Ectodermal cell (in vitro differentiated cells): ENCODE results near the gene MUC5B.

Experiments
- H3K27ac ChIP-seq: 2 replicates; pipeline ENCODE4 v1.7.0; 2013; ENCODE audit warnings: mild to moderate bottlenecking, low read depth, low read length; ENCODE audit not compliant: insufficient read depth, poor library complexity, severe bottlenecking
- H3K27me3 ChIP-seq: 2 replicates; pipeline ENCODE4 v1.7.0; 2013; ENCODE audit warnings: mild to moderate bottlenecking, low read length; ENCODE audit not compliant: insufficient read depth, control insufficient read depth, poor library complexity, severe bottlenecking
- H3K36me3 ChIP-seq: one replicate; pipeline ENCODE4 v1.7.0; 2013; ENCODE audit warnings: low read length; ENCODE audit not compliant: control insufficient read depth, insufficient read depth
- H3K4me1 ChIP-seq: one replicate; pipeline ENCODE4 v1.7.0; 2013; ENCODE audit warnings: low read length; ENCODE audit not compliant: control insufficient read depth, insufficient read depth
- H3K4me3 ChIP-seq: 2 replicates; pipeline ENCODE4 v1.7.0; 2013; ENCODE audit warnings: low read depth, low read length, control low read depth; ENCODE audit not compliant: insufficient read depth
- H3K9me3 ChIP-seq: 2 replicates; pipeline ENCODE4 v1.7.0; 2013; ENCODE audit warnings: mild to moderate bottlenecking, low read length, moderate library complexity; ENCODE audit not compliant: control insufficient read depth
- WGBS, 2 experiments: methylation state at CpG; one replicate each; pipeline ENCODE4 v1.1.7; 2013; ENCODE audit warnings: missing lambda C conversion rate in 2 of 2; 5-methylcytosine and 5-hydroxymethylcytosine counted together

The MUC5B gene

DNA sequence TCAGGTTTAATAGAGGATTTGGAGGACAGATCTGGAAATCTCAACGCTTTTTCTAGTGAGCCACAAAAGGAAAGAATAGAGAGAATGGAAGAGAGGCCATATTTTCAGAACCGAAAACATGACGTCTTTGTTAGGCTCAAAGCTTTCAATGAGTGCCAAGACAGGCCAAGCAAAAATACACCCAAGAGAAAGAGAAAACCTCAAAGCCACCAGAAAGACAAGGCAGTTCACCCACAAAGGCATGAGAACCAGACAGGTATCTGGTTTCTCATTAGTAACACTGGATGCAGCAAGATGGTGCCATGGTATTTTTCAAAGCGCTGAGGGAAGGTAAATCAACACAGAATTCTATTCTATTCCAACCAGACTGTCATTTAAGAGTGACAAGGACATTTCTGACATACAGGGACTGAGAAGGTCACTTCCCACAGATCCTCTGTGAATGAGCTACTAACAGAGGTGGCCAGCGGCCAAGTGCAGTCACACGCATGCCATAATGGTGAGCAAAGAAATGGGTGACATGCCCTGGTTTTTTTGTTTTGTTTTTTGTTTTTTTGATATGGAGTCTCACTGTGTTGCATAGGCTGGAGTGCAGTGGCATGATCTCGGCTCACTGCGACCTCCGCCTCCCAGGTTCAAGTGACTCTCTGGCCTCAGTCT is 44.7 kb downstream of the MUC5B start:
- no peaks in the 10 kb centered on the region for H3K9me3 ChIP-seq
- H3K4me1 ChIP-seq = peaks cover 17% of the 10 kb centered on the region
- H3K36me3 ChIP-seq = no peaks in the 10 kb centered on the region
- no peak overlapping the region for H3K4me3 ChIP-seq
- 91 to 93% methylated on average over 9 of the region's 9 CpGs for WGBS, 2 experiments
- H3K27me3 ChIP-seq = no peaks in the 10 kb centered on the region
- no peak overlapping the region for H3K27ac ChIP-seq

DNA sequence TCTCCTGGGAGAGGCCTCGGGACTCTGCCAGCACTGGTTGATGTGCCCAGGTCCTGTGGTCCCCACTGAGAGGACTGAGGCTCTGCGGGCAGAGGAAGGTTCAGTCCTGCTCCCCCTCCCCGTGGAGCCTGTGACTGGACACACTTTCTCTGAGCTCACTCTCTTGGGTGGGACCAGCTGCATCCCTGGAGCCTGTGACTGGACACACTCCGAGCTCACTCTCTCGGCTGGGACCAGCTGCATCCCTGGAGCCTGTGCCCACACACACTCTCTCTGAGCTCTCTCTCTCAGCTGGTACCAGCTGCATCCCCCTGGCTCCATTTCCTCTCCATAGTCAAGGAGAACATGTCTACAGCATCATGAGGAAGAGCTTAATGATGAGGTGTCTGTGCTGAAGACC is 47.1 kb downstream of the MUC5B start:
- no peak overlapping the region for H3K27ac ChIP-seq
- H3K4me3 ChIP-seq = no peak overlapping the region
- peaks cover 12% of the 10 kb centered on the region for H3K4me1 ChIP-seq
- 90 to 95% methylated on average over 5 of the region's 5 CpGs for WGBS, 2 experiments
- no peaks in the 10 kb centered on the region for H3K27me3 ChIP-seq
- H3K36me3 ChIP-seq = no peaks in the 10 kb centered on the region
- no peaks in the 10 kb centered on the region for H3K9me3 ChIP-seq

DNA sequence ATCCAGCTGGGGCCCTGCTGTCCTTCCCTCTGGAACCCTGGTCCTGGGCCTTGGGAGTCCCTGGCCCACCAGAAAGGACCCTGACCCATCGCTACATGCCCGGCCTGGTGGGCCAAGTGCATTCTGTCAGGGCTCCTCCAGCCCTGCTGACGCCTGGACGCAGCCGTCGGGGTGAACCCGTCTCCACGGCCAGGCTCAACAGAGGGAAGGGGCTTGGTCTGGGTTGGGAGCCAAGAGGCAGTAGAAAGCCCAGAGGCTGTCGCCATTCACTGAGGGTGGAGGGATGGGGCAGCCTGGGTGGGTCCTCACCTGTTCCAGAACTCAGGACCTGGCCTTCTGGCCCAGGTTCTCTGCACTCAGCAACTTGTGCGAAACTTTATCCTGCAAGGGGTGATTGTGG is 47.6 kb downstream of the MUC5B start:
- no peak overlapping the region for H3K27ac ChIP-seq
- no peak overlapping the region for H3K4me3 ChIP-seq
- H3K27me3 ChIP-seq = no peaks in the 10 kb centered on the region
- H3K4me1 ChIP-seq = peaks cover 12% of the 10 kb centered on the region
- H3K36me3 ChIP-seq = no peaks in the 10 kb centered on the region
- no peaks in the 10 kb centered on the region for H3K9me3 ChIP-seq
- 93 to 95% methylated on average over 10 of the region's 10 CpGs for WGBS, 2 experiments

DNA sequence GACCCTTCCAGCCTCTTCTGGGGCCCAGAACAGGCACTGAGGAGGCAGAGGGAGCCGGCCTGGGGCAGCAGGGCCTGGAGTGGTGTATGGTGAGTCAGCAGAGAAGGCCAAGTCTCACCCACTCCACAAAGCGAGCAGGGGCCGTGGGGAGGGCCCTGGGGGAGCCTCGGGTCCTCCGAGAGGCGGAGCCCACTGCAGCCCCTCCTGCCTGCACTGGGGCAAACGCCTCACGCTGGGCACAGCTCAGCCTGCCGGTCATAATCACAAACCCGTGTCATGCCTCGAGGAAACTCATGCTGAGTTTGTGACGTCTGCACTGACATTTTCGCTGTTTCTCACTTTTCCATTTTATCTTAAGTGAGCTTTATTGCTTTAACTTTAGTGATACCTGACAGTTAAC is 48.1 kb downstream of the MUC5B start:
- H3K4me1 ChIP-seq = peaks cover 12% of the 10 kb centered on the region
- no peak overlapping the region for H3K27ac ChIP-seq
- no peaks in the 10 kb centered on the region for H3K9me3 ChIP-seq
- 56 to 63% methylated on average over 13 of the region's 13 CpGs for WGBS, 2 experiments
- H3K36me3 ChIP-seq = peaks cover under 1% of the 10 kb centered on the region
- no peak overlapping the region for H3K4me3 ChIP-seq
- H3K27me3 ChIP-seq = no peaks in the 10 kb centered on the region

DNA sequence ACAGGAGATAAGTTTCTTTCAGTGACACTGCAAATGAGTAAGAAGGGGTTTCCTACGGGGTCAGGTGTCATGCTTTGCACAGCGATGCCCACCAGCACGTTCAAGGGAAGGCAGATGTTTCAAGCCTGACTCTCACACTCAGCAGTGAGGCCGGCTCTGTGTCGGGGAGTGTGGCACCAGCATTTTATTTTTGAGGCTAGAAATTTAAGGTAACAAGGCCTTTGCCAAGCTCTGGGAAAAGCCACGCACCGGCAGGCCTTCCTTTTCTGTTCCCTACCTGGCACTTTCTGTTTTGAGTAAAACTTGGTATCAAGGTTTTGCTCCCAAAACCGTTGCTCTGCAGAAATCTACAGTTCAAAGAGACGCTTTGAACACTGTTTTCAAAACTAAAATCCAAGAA is 48.5 kb downstream of the MUC5B start:
- no peak overlapping the region for H3K4me3 ChIP-seq
- no peaks in the 10 kb centered on the region for H3K27me3 ChIP-seq
- peaks cover 4% of the 10 kb centered on the region for H3K36me3 ChIP-seq
- no peak overlapping the region for H3K27ac ChIP-seq
- 83 to 86% methylated on average over 9 of the region's 9 CpGs for WGBS, 2 experiments
- H3K4me1 ChIP-seq = peaks cover 12% of the 10 kb centered on the region
- H3K9me3 ChIP-seq = no peaks in the 10 kb centered on the region

DNA sequence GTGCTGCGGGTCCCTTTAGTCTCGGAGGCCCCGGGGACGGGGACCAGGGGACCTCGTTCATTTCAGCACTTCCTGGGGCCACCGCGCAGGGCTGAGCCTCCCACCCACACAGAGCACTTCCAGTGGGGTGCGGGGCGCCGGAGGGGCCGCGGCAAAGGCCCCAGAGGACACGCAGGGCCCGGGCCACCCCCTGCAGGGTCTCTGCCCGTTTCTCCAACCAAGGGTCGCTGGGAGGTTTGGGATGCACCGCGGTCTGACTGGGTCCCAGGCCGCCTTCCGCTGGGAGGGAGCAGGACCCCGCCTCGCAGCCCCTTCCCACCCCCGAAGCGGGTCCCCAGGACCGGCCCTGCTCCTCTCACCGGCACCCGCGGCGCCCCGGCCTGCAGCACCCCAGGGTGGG is 49.1 kb downstream of the MUC5B start:
- H3K27ac ChIP-seq = no peak overlapping the region
- WGBS, 2 experiments = 93 to 95% methylated on average over 30 of the region's 30 CpGs

DNA sequence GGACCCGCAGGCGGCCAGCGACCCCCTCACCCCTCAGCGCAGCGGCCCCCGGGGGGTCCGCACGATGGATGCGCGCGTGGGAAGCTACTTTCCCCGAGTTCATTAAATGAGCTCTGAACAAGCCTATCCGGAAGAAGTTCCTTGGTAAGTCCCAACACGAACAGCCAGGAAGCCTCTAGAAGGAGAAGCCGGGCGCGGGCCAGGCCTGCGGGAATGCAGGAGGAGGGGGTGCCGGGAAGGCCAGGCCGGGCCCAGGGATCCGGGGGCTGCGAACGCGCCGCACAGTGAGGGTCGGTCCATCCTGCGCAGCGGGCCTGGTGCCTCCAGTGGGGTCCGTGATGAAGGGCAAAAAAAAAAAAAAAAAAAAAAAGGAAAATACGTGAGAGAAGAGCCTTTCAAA is 49.7 kb downstream of the MUC5B start:
- peaks cover 5% of the 10 kb centered on the region for H3K36me3 ChIP-seq
- H3K27me3 ChIP-seq = no peaks in the 10 kb centered on the region
- H3K4me3 ChIP-seq = no peak overlapping the region
- 92 to 93% methylated on average over 30 of the region's 30 CpGs for WGBS, 2 experiments
- no peaks in the 10 kb centered on the region for H3K9me3 ChIP-seq
- H3K4me1 ChIP-seq = peaks cover 12% of the 10 kb centered on the region
- no peak overlapping the region for H3K27ac ChIP-seq

More for the DNA sequence above, 49.1 kb downstream of the MUC5B start:
- Histone ChIP-seq H3K4me1 (peaks cover 12% of the 10 kb centered on the region), H3K36me3 (peaks cover 5% of the 10 kb centered on the region), H3K4me3 (no peak overlapping the region), H3K27me3 (no peaks in the 10 kb centered on the region), H3K9me3 (no peaks in the 10 kb centered on the region)

DNA sequence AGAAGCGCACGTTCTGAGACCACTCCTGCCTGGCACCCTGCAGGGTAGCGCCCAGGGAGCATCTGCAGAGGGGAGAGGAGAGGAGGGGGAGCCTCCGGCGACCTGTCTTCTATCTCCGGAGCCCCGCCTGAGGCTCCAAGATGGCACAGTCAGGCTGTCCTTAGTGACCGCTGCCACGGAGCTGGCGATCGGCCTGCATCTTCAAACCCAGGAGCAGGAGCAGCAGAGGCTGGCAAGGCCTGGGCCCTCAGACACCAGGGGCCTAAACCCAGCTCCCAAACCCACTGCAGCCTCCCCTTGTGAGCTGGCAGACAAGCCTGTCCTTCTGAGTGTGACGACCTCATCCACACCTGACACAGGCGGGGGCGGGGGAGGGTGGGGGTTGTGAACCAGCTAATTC is 51.6 kb downstream of the MUC5B start:
- no peak overlapping the region for H3K27ac ChIP-seq
- H3K9me3 ChIP-seq = no peaks in the 10 kb centered on the region
- 87 to 92% methylated on average over 14 of the region's 14 CpGs for WGBS, 2 experiments
- H3K4me3 ChIP-seq = no peak overlapping the region
- peaks cover 12% of the 10 kb centered on the region for H3K4me1 ChIP-seq
- H3K27me3 ChIP-seq = no peaks in the 10 kb centered on the region
- peaks cover 5% of the 10 kb centered on the region for H3K36me3 ChIP-seq

DNA sequence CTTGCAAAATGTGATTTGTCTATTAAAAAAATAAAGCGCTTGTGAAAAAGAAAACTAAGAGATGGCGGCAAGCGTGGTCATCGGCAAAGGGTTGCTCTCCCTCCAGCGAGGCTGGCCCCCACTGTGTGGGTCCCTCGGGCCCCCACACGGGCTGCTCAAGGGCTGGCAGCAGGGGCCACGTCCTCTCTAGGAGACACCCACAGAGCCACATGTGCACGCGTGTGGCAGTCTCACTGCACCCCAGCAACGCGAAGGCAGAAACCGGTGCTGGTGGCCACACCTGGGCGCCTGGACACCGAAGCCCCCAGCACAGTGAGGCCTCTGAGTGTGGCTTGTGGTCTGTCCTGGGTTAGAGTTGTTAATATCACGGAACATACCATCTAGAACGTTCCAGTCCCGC is 52.2 kb downstream of the MUC5B start:
- Histone ChIP-seq H3K27me3 (no peaks in the 10 kb centered on the region), H3K27ac (no peak overlapping the region), H3K4me1 (peaks cover 12% of the 10 kb centered on the region), H3K9me3 (no peaks in the 10 kb centered on the region), H3K4me3 (no peak overlapping the region), H3K36me3 (peaks cover 5% of the 10 kb centered on the region)
- WGBS, 2 experiments = 94% methylated on average over 18 of the region's 18 CpGs

DNA sequence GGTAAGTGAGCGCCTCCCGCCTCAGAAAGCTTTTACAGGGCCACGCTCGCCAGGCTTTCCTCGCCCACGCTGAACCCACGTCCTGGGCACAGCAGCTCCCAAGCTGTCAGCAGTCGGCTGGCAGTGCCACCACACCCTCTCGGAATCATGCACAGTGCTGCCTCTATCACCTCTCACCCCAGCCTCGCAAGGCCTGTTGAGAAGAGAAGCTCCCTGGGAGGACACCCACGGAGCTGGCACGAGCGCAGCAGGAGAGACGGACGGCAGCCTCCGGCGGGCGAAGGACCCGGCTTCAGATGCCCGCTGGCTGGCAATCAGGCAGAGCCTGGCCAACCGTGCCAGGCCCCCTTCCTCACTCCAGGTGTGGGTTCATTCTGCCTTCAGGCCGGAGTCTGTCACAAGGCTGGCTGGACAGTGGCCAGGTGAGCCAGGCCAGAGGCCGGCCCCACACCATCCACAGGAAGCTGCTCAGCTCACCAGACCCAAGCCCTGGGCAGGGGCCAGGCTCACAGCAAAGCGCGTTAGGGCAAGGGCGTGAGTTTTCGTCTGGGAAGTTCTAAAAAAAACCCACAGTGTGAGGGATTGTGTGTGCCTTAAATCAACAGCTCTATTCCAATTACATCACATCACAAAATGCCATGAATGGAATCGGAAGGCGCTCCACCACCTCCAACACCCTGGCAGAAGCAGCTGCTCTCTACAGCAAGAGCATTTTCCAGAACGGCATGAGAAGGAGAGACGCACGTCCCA is 53.4 kb downstream of the MUC5B start:
- H3K27me3 ChIP-seq = no peaks in the 10 kb centered on the region
- peaks cover 7% of the 10 kb centered on the region for H3K4me1 ChIP-seq
- no peak overlapping the region for H3K27ac ChIP-seq
- no peaks in the 10 kb centered on the region for H3K9me3 ChIP-seq
- H3K4me3 ChIP-seq = no peak overlapping the region
- 95% methylated on average over 32 of the region's 32 CpGs for WGBS, 2 experiments
- peaks cover 6% of the 10 kb centered on the region for H3K36me3 ChIP-seq
